ENCODE data around the gene SYT4. TPM values are rescaled to one million over a fixed set of nuclear protein-coding genes. Genes with fewer than 3 reads are reported as not detected.

The SYT4 gene
- total and polyA plus RNA-seq, 2 of the 8 experiments (the other 6 are each of a cell fraction or from before 2014, with no cell fraction given): 2.4 to 10.2 TPM

- no peak overlapping the region for H3K14ac ChIP-seq (ENCODE audit: insufficient read length)
- no peak overlapping the region for H3K9ac ChIP-seq (replicated peaks in 1 of 4; ENCODE audit: extremely low read depth in 1 of 4, low read depth in 3 of 4, low read length in 3 of 4)
- no peak overlapping the region for H2BK5ac ChIP-seq (ENCODE audit: low read depth, low read length)
- no peak overlapping the region for H3K27ac ChIP-seq (ENCODE audit: low read depth, low read length)
- H4K8ac ChIP-seq (ENCODE audit: extremely low read depth, insufficient read depth, low read length): no peak overlapping the region
- H3K56ac ChIP-seq (replicated peaks; ENCODE audit: insufficient read length, low read depth, low read length): no peak overlapping the region
- H3K4ac ChIP-seq (replicated peaks; ENCODE audit: insufficient read length, low read depth, low read length): no peak overlapping the region
- H2BK12ac ChIP-seq (ENCODE audit: low read depth, low read length): no peak overlapping the region
- H2AK5ac ChIP-seq (ENCODE audit: low read depth, low read length): no peak overlapping the region
- H3K79me1 ChIP-seq (ENCODE audit: low read depth, low read length): no peaks in the 10 kb centered on the region
- CTCF ChIA-PET (ENCODE audit: partially characterized antibody): no interaction called here
- no peak overlapping the region for H2AFZ ChIP-seq (ENCODE audit: low read length)
- H4K5ac ChIP-seq (ENCODE audit: insufficient read length, low read depth, low read length): no peak overlapping the region
- H3K18ac ChIP-seq (ENCODE audit: extremely low read depth, low read length): no peak overlapping the region
- DNase-seq (ENCODE audit: low read depth in 1 of 2, low spot score in 2 of 2): no peak
- no peak overlapping the region for H2BK15ac ChIP-seq (ENCODE audit: low read length)
- no peaks in the 10 kb centered on the region for H3K9me3 ChIP-seq (ENCODE audit: insufficient read depth in 2 of 2, low read depth in 1 of 2, low read length in 1 of 2)
- POLR2A ChIA-PET (ENCODE audit: partially characterized antibody): no interaction called here
- H3K27me3 ChIP-seq (replicated peaks in 1 of 4; ENCODE audit: control insufficient read depth in 3 of 4, extremely low read depth in 1 of 4, insufficient read depth in 3 of 4, low read length in 3 of 4): no peaks in the 10 kb centered on the region
- H3K36me3 ChIP-seq (ENCODE audit: control insufficient read depth in 2 of 4, insufficient read depth in 4 of 4, low read length in 3 of 4): no peaks in the 10 kb centered on the region
- FAIRE-seq: no peak
- no peaks in the 10 kb centered on the region for H3K4me1 ChIP-seq (replicated peaks in 1 of 4; ENCODE audit: control insufficient read depth in 3 of 4, insufficient read depth in 4 of 4, low read length in 3 of 4)
- no peaks in the 10 kb centered on the region for H3K79me2 ChIP-seq (ENCODE audit: control insufficient read depth in 1 of 2, insufficient read depth in 2 of 2, low read length in 2 of 2)
- 65% methylated on average over 1 of the region's 1 CpG; no CpG with 5 or more reads in 1 of the 2 experiments for WGBS, 2 experiments (ENCODE audit: extremely low coverage in 1 of 2, insufficient coverage in 1 of 2, insufficient read length in 1 of 2, insufficient replicate concordance in 2 of 2, low coverage in 1 of 2, low lambda C conversion rate in 2 of 2, missing lambda C conversion rate in 1 of 2)
- H2BK120ac ChIP-seq (replicated peaks; ENCODE audit: low read depth, low read length): no peak overlapping the region
- no peak overlapping the region for H3K4me2 ChIP-seq (ENCODE audit: insufficient read depth in 1 of 2, low read depth in 2 of 2, low read length in 2 of 2)
- H3K4me3 ChIP-seq (ENCODE audit: extremely low read depth in 1 of 4, insufficient read depth in 2 of 4, low read depth in 3 of 4, low read length in 4 of 4): no peak overlapping the region
- no peak overlapping the region for H2BK20ac ChIP-seq (ENCODE audit: low read length)
- no peak for TF ChIP-seq POU5F1 (IDR thresholded peaks at IDR 0.05; ENCODE audit: low read depth, low read length)
- TF ChIP-seq CBX8 (IDR thresholded peaks at IDR 0.05; ENCODE audit: borderline replicate concordance, low read depth, low read length): no peak
- no peak for TF ChIP-seq EP300 (IDR thresholded peaks at IDR 0.05; ENCODE audit: borderline replicate concordance in 1 of 2, low read depth in 2 of 2, low read length in 2 of 2)
- no peak for TF ChIP-seq SAP30 (IDR thresholded peaks at IDR 0.05; ENCODE audit: insufficient read depth, insufficient replicate concordance, low read length)
- no peak for TF ChIP-seq SP4 (IDR thresholded peaks at IDR 0.05; ENCODE audit: low read length)
- TF ChIP-seq BCL11A (IDR thresholded peaks at IDR 0.05; ENCODE audit: low read depth in 2 of 2, low read length in 2 of 2): no peak
- H4K20me1 ChIP-seq (replicated peaks in 1 of 2; ENCODE audit: control insufficient read depth in 1 of 2, insufficient read depth in 2 of 2, low read length in 2 of 2): no peaks in the 10 kb centered on the region
- H3K23me2 ChIP-seq (ENCODE audit: low read depth, low read length): no peaks in the 10 kb centered on the region; the same call in 1 of the 2 replicates
- no peak overlapping the region for H3K23ac ChIP-seq (ENCODE audit: insufficient read length)
- H4K91ac ChIP-seq (replicated peaks; ENCODE audit: insufficient read length, low read length): no peak overlapping the region
Observed at GRCh38 chr18:43310239-43310638, 32.9 kb upstream of the SYT4 start.

Measured in H1 (cell line).